Peyer's patch (tissue), 4 donors: ENCODE measurements around the gene TNFRSF11A.

Source experiments
- POLR2A ChIP-seq, 2 donors: fragments of 450-650 bp; IDR thresholded peaks; one replicate each; pipeline ENCODE4 v1.5.1; 2017; ENCODE audit warnings: antibody characterized with exemption in 2 of 2, mild to moderate bottlenecking in 2 of 2, moderate library complexity in 2 of 2
- TF ChIP-seq, protein P1 (sequence below), 6 experiments: fragments of 450-650 bp in 4 of 6; fragments of 200-600 bp in 2 of 6; sonication (generic) in 1 of 6; IDR thresholded peaks; one replicate each; pipeline ENCODE4 v1.5.1; 2017 to 2019; ENCODE audit warnings: antibody characterized with exemption in 6 of 6, mild to moderate bottlenecking in 3 of 6, moderate library complexity in 1 of 6

DNA sequence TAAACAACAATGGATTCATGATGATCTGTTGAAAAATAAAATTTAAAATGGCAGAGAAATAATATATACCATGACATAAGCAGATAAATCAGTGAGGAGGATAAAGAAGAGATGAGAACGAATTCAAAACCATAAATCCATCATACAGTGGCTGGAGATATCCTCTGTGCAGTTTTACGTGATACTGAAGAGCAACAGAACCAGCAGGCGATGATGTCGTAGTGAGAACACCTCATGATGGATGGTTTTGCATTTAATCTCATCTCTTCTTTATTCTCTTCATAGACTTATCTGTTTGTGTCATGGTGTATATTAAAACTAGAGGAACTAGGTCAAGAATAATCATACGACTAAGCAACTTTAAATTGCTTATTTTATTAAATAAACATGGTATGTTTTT is 56.3 kb downstream of the TNFRSF11A start:
- no peak for TF ChIP-seq POLR2A (IDR thresholded peaks at IDR 0.05)
- TF ChIP-seq, protein P1, sequence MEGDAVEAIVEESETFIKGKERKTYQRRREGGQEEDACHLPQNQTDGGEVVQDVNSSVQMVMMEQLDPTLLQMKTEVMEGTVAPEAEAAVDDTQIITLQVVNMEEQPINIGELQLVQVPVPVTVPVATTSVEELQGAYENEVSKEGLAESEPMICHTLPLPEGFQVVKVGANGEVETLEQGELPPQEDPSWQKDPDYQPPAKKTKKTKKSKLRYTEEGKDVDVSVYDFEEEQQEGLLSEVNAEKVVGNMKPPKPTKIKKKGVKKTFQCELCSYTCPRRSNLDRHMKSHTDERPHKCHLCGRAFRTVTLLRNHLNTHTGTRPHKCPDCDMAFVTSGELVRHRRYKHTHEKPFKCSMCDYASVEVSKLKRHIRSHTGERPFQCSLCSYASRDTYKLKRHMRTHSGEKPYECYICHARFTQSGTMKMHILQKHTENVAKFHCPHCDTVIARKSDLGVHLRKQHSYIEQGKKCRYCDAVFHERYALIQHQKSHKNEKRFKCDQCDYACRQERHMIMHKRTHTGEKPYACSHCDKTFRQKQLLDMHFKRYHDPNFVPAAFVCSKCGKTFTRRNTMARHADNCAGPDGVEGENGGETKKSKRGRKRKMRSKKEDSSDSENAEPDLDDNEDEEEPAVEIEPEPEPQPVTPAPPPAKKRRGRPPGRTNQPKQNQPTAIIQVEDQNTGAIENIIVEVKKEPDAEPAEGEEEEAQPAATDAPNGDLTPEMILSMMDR (IDR thresholded peaks at IDR 0.05): no peak
